Metanephros (tissue), 1 donor: Measurements from ENCODE around the gene CEP44. TPM values are rescaled to one million over a fixed set of nuclear protein-coding genes. Genes with fewer than 3 reads are reported as not detected.

Source experiments
- total RNA-seq: library from RNA; depleted of rRNA; stranded (reverse); fragments of >200 nt; gene quantifications from one replicate; pipeline ENCODE4 v1.2.3, GENCODE V29; 2014

The CEP44 gene, protein sequence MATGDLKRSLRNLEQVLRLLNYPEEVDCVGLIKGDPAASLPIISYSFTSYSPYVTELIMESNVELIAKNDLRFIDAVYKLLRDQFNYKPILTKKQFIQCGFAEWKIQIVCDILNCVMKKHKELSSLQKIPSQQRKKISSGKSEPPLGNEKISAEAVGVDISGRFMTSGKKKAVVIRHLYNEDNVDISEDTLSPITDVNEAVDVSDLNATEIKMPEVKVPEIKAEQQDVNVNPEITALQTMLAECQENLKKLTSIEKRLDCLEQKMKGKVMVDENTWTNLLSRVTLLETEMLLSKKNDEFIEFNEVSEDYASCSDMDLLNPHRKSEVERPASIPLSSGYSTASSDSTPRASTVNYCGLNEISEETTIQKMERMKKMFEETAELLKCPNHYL
- total RNA-seq = 23.0 TPM

DNA sequence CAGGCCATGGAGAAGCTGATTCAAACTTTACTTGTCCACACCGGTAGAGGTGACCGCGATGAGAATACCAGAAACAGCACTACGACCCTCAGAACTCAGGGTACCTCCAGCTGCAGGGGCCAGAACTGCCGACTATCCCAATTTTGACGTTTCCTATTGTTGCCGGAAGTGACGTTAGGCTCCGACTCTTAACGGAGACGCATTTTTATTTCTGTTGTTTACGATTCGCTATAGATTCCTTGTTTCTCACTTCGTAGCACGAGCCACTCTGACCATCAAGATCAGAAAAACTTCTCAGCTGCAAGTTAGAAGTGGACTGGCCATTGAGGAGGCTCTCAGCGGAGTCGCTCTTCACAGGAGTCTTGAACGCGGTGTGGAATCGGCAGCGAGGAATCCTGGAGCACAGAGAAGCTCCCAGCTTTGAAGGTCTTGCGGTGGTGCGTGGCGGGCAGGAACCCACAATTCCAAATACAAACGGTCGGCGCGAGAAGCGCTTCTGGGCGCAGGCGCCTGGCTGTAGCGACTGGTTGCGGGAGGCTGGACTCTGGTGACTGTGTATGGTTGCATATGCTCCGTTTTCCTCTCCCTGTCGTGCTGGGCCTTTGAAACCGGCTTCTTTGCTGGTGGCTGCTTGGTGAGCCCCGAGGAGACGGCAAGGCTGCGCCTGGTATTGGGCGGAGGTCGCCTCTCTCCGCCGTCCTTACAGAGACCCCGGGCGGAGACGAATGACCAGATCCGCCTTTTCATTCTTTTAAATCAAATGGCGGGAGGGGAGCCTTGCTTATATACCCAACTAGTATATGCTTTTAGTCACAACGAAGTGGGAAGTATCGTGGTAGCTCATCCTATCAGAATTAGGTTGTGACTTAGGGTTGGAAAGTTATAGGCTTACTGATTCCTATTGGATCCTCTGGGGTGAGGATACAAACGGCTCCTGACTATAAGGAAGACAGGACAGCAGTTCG lies at the start of gene CEP44, which contains the start of gene FBXO8:
Gene CEP44, plus strand, starts transcription at position 405 of the 965 bp plus-strand sequence. CDS start 15,211 bp downstream, outside the sequence.
Gene FBXO8, minus strand, starts transcription at position 161 of the 965 bp plus-strand sequence. CDS start 20,575 bp downstream, outside the sequence.

Other genes starting within 250 kb of the CEP44 start
- gene FBXO8, start 244 bp upstream of the CEP44 start, total RNA-seq = 33.0 TPM
- gene HPGD, start 238.6 kb downstream of the CEP44 start, total RNA-seq = 39.8 TPM